PC-9 (cell line): ENCODE measurements around the gene JAGN1. TPM values are rescaled to one million over a fixed set of nuclear protein-coding genes. Genes with fewer than 3 reads are reported as not detected.

Source experiments
- BruUV-seq: library from RNA; stranded (reverse); fragments of 400-500 nt; replicated peaks from 2 replicates; lab custom pipeline; 2021; lab: Mats Ljungman, UMichigan
- CTCF ChIA-PET: fragments of 300-600 bp; sonication (Branson Sonifier 250); formaldehyde crosslinking; loops from one replicate; lab custom pipeline; 2022; ENCODE audit warnings: antibody characterized with exemption; lab: Charles Lee
- POLR2A ChIA-PET: fragments of 300-600 bp; sonication (Branson Sonifier 250); formaldehyde crosslinking; loops from one replicate; lab custom pipeline; 2022; ENCODE audit warnings: antibody characterized with exemption; ENCODE audit not compliant: unreplicated experiment; lab: Charles Lee
- DNase-seq, 2 experiments: peaks; one replicate each; pipeline versions ENCODE4 v3.0.0 to v3.0.0-alpha.2; 2015 to 2022; ENCODE audit warnings: mixed read lengths in 1 of 2
- H2AFZ ChIP-seq: fragments of 200-600 bp; sonication (generic); 2 replicates; pipeline ENCODE4 v1.8.1; 2017; ENCODE audit warnings: antibody characterized with exemption
- H3F3A ChIP-seq: fragments of 200-600 bp; sonication (generic); 2 replicates; pipeline ENCODE4 v1.8.1; 2017; ENCODE audit warnings: antibody characterized with exemption, mild to moderate bottlenecking, low read depth; ENCODE audit not compliant: insufficient read depth
- H3K27ac ChIP-seq: fragments of 200-600 bp; sonication (generic); 2 replicates; pipeline ENCODE4 v1.6.1; 2016; ENCODE audit warnings: mixed run types
- H3K27me3 ChIP-seq: fragments of 200-600 bp; sonication (generic); 2 replicates; pipeline ENCODE4 v1.6.1; 2016; ENCODE audit warnings: low read depth, mixed run types; ENCODE audit not compliant: insufficient read depth
- H3K36me3 ChIP-seq: fragments of 200-600 bp; sonication (generic); 2 replicates; pipeline ENCODE4 v1.6.1; 2016; ENCODE audit warnings: low read depth, mixed run types
- H3K4me1 ChIP-seq: fragments of 200-600 bp; sonication (generic); replicated peaks from 2 replicates; pipeline ENCODE4 v1.6.1; 2016; ENCODE audit warnings: mixed run types; ENCODE audit not compliant: insufficient read depth
- H3K4me2 ChIP-seq: fragments of 200-600 bp; sonication (generic); 2 replicates; pipeline ENCODE4 v1.6.1; 2017; ENCODE audit warnings: mixed run types
- H3K4me3 ChIP-seq: fragments of 200-600 bp; sonication (generic); 2 replicates; pipeline ENCODE4 v1.6.1; 2016; ENCODE audit warnings: mixed run types
- H3K79me2 ChIP-seq: fragments of 200-600 bp; sonication (generic); 2 replicates; pipeline ENCODE4 v1.6.1; 2017; ENCODE audit warnings: low read depth, mixed run types
- H3K9me2 ChIP-seq: fragments of 200-600 bp; sonication (generic); 2 replicates; pipeline ENCODE4 v1.8.1; 2017; ENCODE audit warnings: mild to moderate bottlenecking; ENCODE audit not compliant: insufficient read depth
- H3K9me3 ChIP-seq: fragments of 200-600 bp; sonication (generic); 2 replicates; pipeline ENCODE4 v1.8.1; 2016; ENCODE audit warnings: low read depth; ENCODE audit not compliant: insufficient read depth
- H4K20me1 ChIP-seq: fragments of 200-600 bp; sonication (generic); 2 replicates; pipeline ENCODE4 v1.8.1; 2017; ENCODE audit not compliant: insufficient read depth
- CTCF ChIP-seq: fragments of 200-600 bp; sonication (generic); conservative IDR thresholded peaks from 2 replicates; pipeline ENCODE4 v1.6.1; 2017; ENCODE audit warnings: mixed run types, antibody characterized with exemption, mild to moderate bottlenecking, moderate library complexity
- EZH2 ChIP-seq: fragments of 200-600 bp; sonication (generic); IDR thresholded peaks from 2 replicates; pipeline ENCODE4 v1.8.0; 2017; ENCODE audit warnings: antibody characterized with exemption, low read depth
- intact Hi-C: fragments of 100-400 bp; cut with micrococcal nuclease; formaldehyde crosslinking; loops from one replicate; pipeline ENCODE4 v1.10.0; 2022; ENCODE audit not compliant: unreplicated experiment
- total RNA-seq: library from RNA; stranded (reverse); gene quantifications from 2 replicates; pipeline ENCODE4 v1.2.3, GENCODE V29; 2021

The JAGN1 gene
- total RNA-seq, 1 experiment from 2014 or later = 52.4 TPM

- Histone ChIP-seq H3K4me2 (peak overlapping the region; percentile 54), H3K27me3 (no peaks in the 10 kb centered on the region), H3K4me1 (peaks cover 43% of the 10 kb centered on the region), H2AFZ (peak overlapping the region; percentile 44; the same call in 1 of the 2 replicates), H3K79me2 (no peaks in the 10 kb centered on the region), H3F3A (peaks cover 7% of the 10 kb centered on the region), H3K9me2 (no peaks in the 10 kb centered on the region), H3K27ac (no peak overlapping the region), H3K36me3 (no peaks in the 10 kb centered on the region), H4K20me1 (no peaks in the 10 kb centered on the region), H3K4me3 (no peak overlapping the region), H3K9me3 (no peaks in the 10 kb centered on the region)
- intact Hi-C loops = no loop called here
- CTCF ChIA-PET = no interaction called here
- TF ChIP-seq CTCF (no peak), EZH2 (no peak)
- POLR2A ChIA-PET = no interaction called here
- DNase-seq = no peak
- no TSS peak for BruUV-seq
Observed at GRCh38 chr3:9861626-9862130, 28.7 kb upstream of the JAGN1 start.

- POLR2A ChIA-PET = no interaction called here
- H3K27me3 ChIP-seq = no peaks in the 10 kb centered on the region
Observed at GRCh38 chr3:9862391-9863057, 27.9 kb upstream of the JAGN1 start.

GRCh38 chr3:9863058-9863772 lies 27.2 kb upstream of the JAGN1 start:
- no TSS peak for BruUV-seq
- H3K4me3 ChIP-seq = no peak overlapping the region
- H3K27ac ChIP-seq = no peak overlapping the region

More at GRCh38 chr3:9862391-9863057, 27.9 kb upstream of the JAGN1 start:
- no peak overlapping the region for H2AFZ ChIP-seq
- H3K9me2 ChIP-seq = no peaks in the 10 kb centered on the region
- TF ChIP-seq EZH2 = no peak
- TF ChIP-seq CTCF = no peak
- peaks cover 43% of the 10 kb centered on the region for H3K4me1 ChIP-seq
- H4K20me1 ChIP-seq = no peaks in the 10 kb centered on the region
- peaks cover 7% of the 10 kb centered on the region for H3F3A ChIP-seq
- H3K4me2 ChIP-seq = peak overlapping the region; percentile 54; the same call in 1 of the 2 replicates
- peak in 1 of 2 experiments; percentile 31 for DNase-seq
- BruUV-seq = no TSS peak
- intact Hi-C loops = no loop called here
- no peak overlapping the region for H3K4me3 ChIP-seq
- no peak overlapping the region for H3K27ac ChIP-seq
- H3K36me3 ChIP-seq = no peaks in the 10 kb centered on the region
- CTCF ChIA-PET = no interaction called here
- H3K79me2 ChIP-seq = no peaks in the 10 kb centered on the region
- H3K9me3 ChIP-seq = no peaks in the 10 kb centered on the region

More at GRCh38 chr3:9863058-9863772, 27.2 kb upstream of the JAGN1 start:
- H3F3A ChIP-seq = peaks cover 7% of the 10 kb centered on the region
- H3K4me1 ChIP-seq = peaks cover 43% of the 10 kb centered on the region
- DNase-seq = no peak
- no peaks in the 10 kb centered on the region for H4K20me1 ChIP-seq
- intact Hi-C loops = no loop called here
- no peaks in the 10 kb centered on the region for H3K36me3 ChIP-seq
- ChIA-PET POLR2A (no interaction called here), CTCF (no interaction called here)
- no peaks in the 10 kb centered on the region for H3K79me2 ChIP-seq
- no peak overlapping the region for H3K4me2 ChIP-seq
- TF ChIP-seq EZH2 = no peak
- no peak for TF ChIP-seq CTCF
- H3K27me3 ChIP-seq = no peaks in the 10 kb centered on the region
- H3K9me3 ChIP-seq = no peaks in the 10 kb centered on the region
- H2AFZ ChIP-seq = no peak overlapping the region
- no peaks in the 10 kb centered on the region for H3K9me2 ChIP-seq
